ENCODE data around the gene ASIC1. TPM values are rescaled to one million over a fixed set of nuclear protein-coding genes. Genes with fewer than 3 reads are reported as not detected.

ASIC1 gene
- total RNA-seq, 2 experiments from 2014 or later, result 1.5 to 2.8 TPM

GRCh38 chr12:50078281-50078680 is 20.9 kb downstream of the ASIC1 start:
- Histone ChIP-seq H3K36me3 (ENCODE audit: insufficient read depth, low read length) (no peaks in the 10 kb centered on the region), H3K27me3 (ENCODE audit: control insufficient read depth in 1 of 2, insufficient read depth in 2 of 2, low read length in 2 of 2) (no peaks in the 10 kb centered on the region), H3K9me3 (ENCODE audit: control insufficient read depth in 1 of 2, insufficient read depth in 1 of 2, low read length in 2 of 2) (no peaks in the 10 kb centered on the region), H3K4me1 (ENCODE audit: insufficient read depth, low read length) (peaks cover 8% of the 10 kb centered on the region), H3K4me3 (ENCODE audit: low read length) (no peak overlapping the region), H3K27ac (ENCODE audit: low read depth in 1 of 2, low read length in 2 of 2) (no peak overlapping the region)
- ATAC-seq (ENCODE audit: poor library complexity) (no peak), DNase-seq (no peak)
- H3K4me3 Mint-ChIP-seq, result no peak overlapping the region
- intact Hi-C loops (cut with DNase I, micrococcal nuclease), result loop anchor here in 1 of 2 experiments (5.0 to 10.0 kb wide), 2 partner anchors 34 to 237 kb away; partner anchors contain the start of gene COX14
- ChIA-PET CTCF (interaction anchor here (1.0 kb wide), 1 partner anchor 34 kb away, joined by 3 read pairs; the partner anchor contains the start of gene COX14), POLR2A (no interaction called here)
- H3K36me3 Mint-ChIP-seq (ENCODE audit: low read depth), result no peaks in the 10 kb centered on the region
- no peak overlapping the region for H3K27ac Mint-ChIP-seq
- TF ChIP-seq CTCF (IDR thresholded peaks at IDR 0.05), result no peak
- H3K4me1 Mint-ChIP-seq (ENCODE audit: low read depth), result no peaks in the 10 kb centered on the region
- H3K9me3 Mint-ChIP-seq, result no peaks in the 10 kb centered on the region
- no peaks in the 10 kb centered on the region for H3K27me3 Mint-ChIP-seq

- intact Hi-C loops (cut with DNase I, micrococcal nuclease), result loop anchor here in 1 of 2 experiments (5.0 to 10.0 kb wide), 4 partner anchors 33 to 685 kb away; partner anchors contain the start of genes ATF1, COX14 and LIMA1
- H3K4me3 Mint-ChIP-seq, result no peak overlapping the region
Measured at GRCh38 chr12:50079771-50080170, 22.4 kb downstream of the ASIC1 start.

GRCh38 chr12:50081096-50081808 is 23.9 kb downstream of the ASIC1 start:
- H3K36me3 ChIP-seq (ENCODE audit: insufficient read depth, low read length), result no peaks in the 10 kb centered on the region
- Mint-ChIP-seq H3K27me3 (no peaks in the 10 kb centered on the region), H3K27ac (no peak overlapping the region), H3K4me1 (ENCODE audit: low read depth) (peaks cover 21% of the 10 kb centered on the region), H3K36me3 (ENCODE audit: low read depth) (peaks cover 12% of the 10 kb centered on the region), H3K4me3 (no peak overlapping the region), H3K9me3 (no peaks in the 10 kb centered on the region)
- intact Hi-C loops (cut with DNase I, micrococcal nuclease), result loop anchor here in 1 of 2 experiments (10.0 kb wide), 2 partner anchors 204 to 684 kb away; partner anchors contain the start of genes ATF1 and LIMA1
- no peaks in the 10 kb centered on the region for H3K27me3 ChIP-seq (ENCODE audit: control insufficient read depth in 1 of 2, insufficient read depth in 2 of 2, low read length in 2 of 2)
- ATAC-seq (ENCODE audit: poor library complexity) (no peak), DNase-seq (no peak)
- ChIA-PET CTCF (no interaction called here), POLR2A (no interaction called here)
- TF ChIP-seq CTCF (IDR thresholded peaks at IDR 0.05), result no peak
- no peaks in the 10 kb centered on the region for H3K9me3 ChIP-seq (ENCODE audit: control insufficient read depth in 1 of 2, insufficient read depth in 1 of 2, low read length in 2 of 2)
- H3K4me3 ChIP-seq (ENCODE audit: low read length), result no peak overlapping the region
- H3K27ac ChIP-seq (ENCODE audit: low read depth in 1 of 2, low read length in 2 of 2), result no peak overlapping the region
- peaks cover 17% of the 10 kb centered on the region for H3K4me1 ChIP-seq (ENCODE audit: insufficient read depth, low read length)

More at GRCh38 chr12:50079771-50080170, 22.4 kb downstream of the ASIC1 start:
- peaks cover 8% of the 10 kb centered on the region for H3K4me1 Mint-ChIP-seq (ENCODE audit: low read depth)
- ChIA-PET CTCF (interaction anchor here (1.3 kb wide), 1 partner anchor 9 kb away, joined by 5 read pairs; no protein-coding TSS in a partner anchor), POLR2A (interaction anchor here (1.2 kb wide), 1 partner anchor 33 kb away, joined by 4 read pairs; the partner anchor contains the start of gene COX14)
- H3K4me1 ChIP-seq (ENCODE audit: insufficient read depth, low read length), result peaks cover 16% of the 10 kb centered on the region
- DNase-seq (no peak), ATAC-seq (ENCODE audit: poor library complexity) (no peak)
- no peaks in the 10 kb centered on the region for H3K36me3 ChIP-seq (ENCODE audit: insufficient read depth, low read length)
- H3K9me3 Mint-ChIP-seq, result no peaks in the 10 kb centered on the region
- no peaks in the 10 kb centered on the region for H3K27me3 ChIP-seq (ENCODE audit: control insufficient read depth in 1 of 2, insufficient read depth in 2 of 2, low read length in 2 of 2)
- no peaks in the 10 kb centered on the region for H3K9me3 ChIP-seq (ENCODE audit: control insufficient read depth in 1 of 2, insufficient read depth in 1 of 2, low read length in 2 of 2)
- peaks cover 2% of the 10 kb centered on the region for H3K36me3 Mint-ChIP-seq (ENCODE audit: low read depth)
- TF ChIP-seq CTCF (IDR thresholded peaks at IDR 0.05), result no peak
- no peak overlapping the region for H3K4me3 ChIP-seq (ENCODE audit: low read length)
- no peak overlapping the region for H3K27ac ChIP-seq (ENCODE audit: low read depth in 1 of 2, low read length in 2 of 2)
- H3K27ac Mint-ChIP-seq, result no peak overlapping the region
- no peaks in the 10 kb centered on the region for H3K27me3 Mint-ChIP-seq
